SK-N-SH (cell line): ENCODE measurements around the gene ST6GALNAC3. TPM values are rescaled to one million over a fixed set of nuclear protein-coding genes. Genes with fewer than 3 reads are reported as not detected.

Source experiments
- CTCF ChIA-PET: fragments of 300-600, 350-600 bp; formaldehyde crosslinking; extraction: SDS; loops from one replicate; lab custom pipeline; 2021; lab: Yijun Ruan, JAX
- POLR2A ChIA-PET: fragments of 350-600 bp; sonication (Branson Sonifier 250); formaldehyde crosslinking; extraction: SDS; loops from one replicate; lab custom pipeline; 2020; ENCODE audit warnings: antibody characterized with exemption, inconsistent platforms; lab: Yijun Ruan, JAX
- DNase-seq: peaks from one replicate; pipeline ENCODE4 v3.0.0; 2012
- H2AFZ ChIP-seq: fragments of 200-600 bp; sonication (generic); 2 replicates; pipeline ENCODE4 v1.8.1; 2016; ENCODE audit warnings: antibody characterized with exemption, mild to moderate bottlenecking, low read depth
- H3F3A ChIP-seq: fragments of 200-600 bp; sonication (generic); replicated peaks from 2 replicates; pipeline ENCODE3; 2016; ENCODE audit warnings: antibody characterized with exemption, mild to moderate bottlenecking; ENCODE audit not compliant: insufficient read depth
- H3K27ac ChIP-seq, 2 experiments: fragments of 200-500 bp in 1 of 2; fragments of 200-600 bp in 1 of 2; sonication (Bioruptor generic) in 1 of 2; sonication (generic), shearing (Covaris generic) in 1 of 2; 2 replicates each; pipeline versions ENCODE4 v1.5.1 to v1.6.1; 2014 to 2016; ENCODE audit warnings: low read depth in 2 of 2, inconsistent platforms in 1 of 2, low read length in 1 of 2, mild to moderate bottlenecking in 1 of 2, mixed read lengths in 1 of 2
- H3K27me3 ChIP-seq: fragments of 200-600 bp; sonication (generic), shearing (Covaris generic); 2 replicates; pipeline ENCODE4 v1.6.1; 2016; ENCODE audit warnings: mixed run types; ENCODE audit not compliant: insufficient read depth
- H3K36me3 ChIP-seq, 2 experiments: fragments of 200-500 bp in 1 of 2; fragments of 200-600 bp in 1 of 2; sonication (Bioruptor generic) in 1 of 2; sonication (generic) in 1 of 2; replicated peaks in 1 of 2; 2 replicates each; pipeline versions ENCODE3 to v1.5.1; 2014 to 2016; ENCODE audit warnings: low read length in 1 of 2, mild to moderate bottlenecking in 1 of 2; ENCODE audit not compliant: insufficient read depth in 2 of 2, control insufficient read depth in 1 of 2
- H3K4me1 ChIP-seq, 2 experiments: fragments of 200-500 bp in 1 of 2; fragments of 200-600 bp in 1 of 2; sonication (Bioruptor generic) in 1 of 2; sonication (generic), shearing (Covaris generic) in 1 of 2; 2 replicates each; pipeline versions ENCODE4 v1.5.1 to v1.6.1; 2014 to 2016; ENCODE audit warnings: low read depth in 1 of 2, low read length in 1 of 2, mixed run types in 1 of 2; ENCODE audit not compliant: insufficient read depth in 2 of 2, control insufficient read depth in 1 of 2
- H3K4me2 ChIP-seq: fragments of 200-600 bp; sonication (generic), shearing (Covaris generic); 2 replicates; pipeline ENCODE4 v1.6.1; 2017; ENCODE audit warnings: mixed run types
- H3K4me3 ChIP-seq, 2 experiments: fragments of 200-500 bp in 1 of 2; fragments of 200-600 bp in 1 of 2; sonication (Bioruptor generic) in 1 of 2; sonication (generic), shearing (Covaris generic) in 1 of 2; 2 replicates each; pipeline versions ENCODE4 v1.5.1 to v1.8.1; 2014 to 2016; ENCODE audit warnings: low read depth in 2 of 2, inconsistent platforms in 1 of 2, low read length in 1 of 2, mild to moderate bottlenecking in 1 of 2, mixed read lengths in 1 of 2, moderate library complexity in 1 of 2
- H3K79me2 ChIP-seq: fragments of 200-600 bp; sonication (generic); 2 replicates; pipeline ENCODE4 v1.8.1; 2017; ENCODE audit warnings: mild to moderate bottlenecking; ENCODE audit not compliant: insufficient read depth
- H3K9ac ChIP-seq: fragments of 200-600 bp; sonication (generic); 2 replicates; pipeline ENCODE4 v1.6.1; 2017; ENCODE audit warnings: mixed run types
- H3K9me2 ChIP-seq: fragments of 200-600 bp; sonication (generic); 2 replicates; pipeline ENCODE4 v1.6.1; 2017; ENCODE audit warnings: mixed run types
- H3K9me3 ChIP-seq: fragments of 200-600 bp; sonication (generic); 2 replicates; pipeline ENCODE4 v1.6.1; 2017; ENCODE audit warnings: mixed run types, mild to moderate bottlenecking, moderate library complexity
- H4K20me1 ChIP-seq: fragments of 200-600 bp; sonication (generic); 2 replicates; pipeline ENCODE4 v1.6.1; 2017; ENCODE audit warnings: mild to moderate bottlenecking, mixed run types; ENCODE audit not compliant: insufficient read depth
- CTCF ChIP-seq: fragments of 200-600 bp; sonication (generic); IDR thresholded peaks from 2 replicates; pipeline ENCODE4 v1.6.1; 2017; ENCODE audit warnings: antibody characterized with exemption, mild to moderate bottlenecking, moderate library complexity
- EP300 ChIP-seq, 2 experiments: IDR thresholded peaks; 2 replicates each; pipeline versions ENCODE4 v1.4.0 to v1.6.1; 2012; ENCODE audit warnings: borderline replicate concordance in 1 of 2, low read depth in 1 of 2, low read length in 1 of 2
- FOSL2 ChIP-seq: IDR thresholded peaks from 2 replicates; pipeline ENCODE4 v1.4.0; 2012; ENCODE audit warnings: low read depth, mild to moderate bottlenecking, moderate library complexity, borderline replicate concordance
- FOXJ3 ChIP-seq: sonication (generic); formaldehyde crosslinking; IDR thresholded peaks from 2 replicates; pipeline ENCODE4 v1.5.1; 2020; ENCODE audit warnings: mild to moderate bottlenecking, missing genetic modification reagents
- FOXM1 ChIP-seq: IDR thresholded peaks from 2 replicates; pipeline ENCODE4 v1.4.0; 2012; ENCODE audit warnings: low read depth, mild to moderate bottlenecking
- MAX ChIP-seq: IDR thresholded peaks from 2 replicates; pipeline ENCODE4 v1.4.0; 2012; ENCODE audit warnings: low read depth
- MEF2A ChIP-seq: IDR thresholded peaks from 2 replicates; pipeline ENCODE4 v1.4.0; 2012; ENCODE audit warnings: low read depth, borderline replicate concordance
- MXI1 ChIP-seq: IDR thresholded peaks from 2 replicates; pipeline ENCODE4 v1.6.1; 2012; ENCODE audit warnings: mild to moderate bottlenecking, low read depth, low read length, improper control_type of control experiment
- NFIC ChIP-seq: IDR thresholded peaks from 2 replicates; pipeline ENCODE4 v1.4.0; 2012; ENCODE audit warnings: borderline replicate concordance
- NRF1 ChIP-seq: IDR thresholded peaks from 2 replicates; pipeline ENCODE4 v1.6.1; 2012; ENCODE audit warnings: low read depth, mild to moderate bottlenecking, low read length
- POLR2AphosphoS5 ChIP-seq: IDR thresholded peaks from 2 replicates; pipeline ENCODE4 v1.6.1; 2012; ENCODE audit warnings: low read depth, low read length
- RAD21 ChIP-seq: IDR thresholded peaks from 2 replicates; pipeline ENCODE4 v1.6.1; 2012; ENCODE audit warnings: mild to moderate bottlenecking, low read length
- RCOR1 ChIP-seq: fragments of 150-350 bp; IDR thresholded peaks from 2 replicates; pipeline ENCODE4 v1.6.1; 2017; ENCODE audit warnings: antibody characterized with exemption, low read length
- RFX5 ChIP-seq: IDR thresholded peaks from 2 replicates; pipeline ENCODE4 v1.6.1; 2012; ENCODE audit warnings: mild to moderate bottlenecking, improper control_type of control experiment, low read length
- RXRA ChIP-seq: IDR thresholded peaks from 2 replicates; pipeline ENCODE4 v1.4.0; 2012; ENCODE audit warnings: low read depth, mild to moderate bottlenecking, borderline replicate concordance
- SMC3 ChIP-seq: IDR thresholded peaks from 2 replicates; pipeline ENCODE4 v1.6.1; 2012; ENCODE audit warnings: low read depth, low read length, improper control_type of control experiment
- TAF1 ChIP-seq: IDR thresholded peaks from 2 replicates; pipeline ENCODE4 v1.6.1; 2012; ENCODE audit warnings: low read depth, mild to moderate bottlenecking, low read length, moderate library complexity, borderline replicate concordance
- USF2 ChIP-seq: fragments of 150-350 bp; IDR thresholded peaks from 2 replicates; pipeline ENCODE4 v1.6.1; 2017; ENCODE audit warnings: antibody characterized with exemption, low read length, low read depth, borderline replicate concordance
- WGBS: methylation state at CpG from one replicate; pipeline ENCODE4 v1.1.6; 2017; ENCODE audit warnings: low lambda C conversion rate; 5-methylcytosine and 5-hydroxymethylcytosine counted together
- polyA plus RNA-seq, 3 experiments: library from polyadenylated mRNA; depleted of rRNA; stranded (reverse); fragments of >200 nt; gene quantifications; 2 replicates each; pipeline ENCODE4 v1.2.3, GENCODE V29; 2012
- TF ChIP-seq, protein P1 (sequence below): IDR thresholded peaks from 2 replicates; pipeline ENCODE4 v1.4.0; 2012; ENCODE audit warnings: low read depth, borderline replicate concordance
- TF ChIP-seq, protein P2 (sequence below): IDR thresholded peaks from 2 replicates; pipeline ENCODE4 v1.4.0; 2012; ENCODE audit warnings: low read depth, borderline replicate concordance

The ST6GALNAC3 gene
- polyA plus RNA-seq, 1 of the 3 experiments (the other 2 are of a cell fraction): 8.1 TPM

- TF ChIP-seq USF2 (no peak), MXI1 (no peak), NFIC (no peak)
Observed at GRCh38 chr1:76473591-76473990, 399.0 kb downstream of the ST6GALNAC3 start (continued).

- Histone ChIP-seq H3K9me3 (no peaks in the 10 kb centered on the region), H3K4me2 (no peak overlapping the region), H3F3A (peaks cover 18% of the 10 kb centered on the region), H3K27ac (no peak overlapping the region), H3K9me2 (no peaks in the 10 kb centered on the region), H3K79me2 (no peaks in the 10 kb centered on the region), H3K4me3 (no peak overlapping the region), H3K27me3 (no peaks in the 10 kb centered on the region), H3K36me3 (no peaks in the 10 kb centered on the region), H3K9ac (no peak overlapping the region), H2AFZ (no peak overlapping the region), H4K20me1 (no peaks in the 10 kb centered on the region), H3K4me1 (peaks cover 0 to 17% of the 10 kb centered on the region in 2 experiments; a peak in 1 of 4 replicates)
- no peak for DNase-seq
- CTCF ChIA-PET: no interaction called here
- 88% methylated on average over 4 of the region's 4 CpGs for WGBS
- TF ChIP-seq, protein P1, sequence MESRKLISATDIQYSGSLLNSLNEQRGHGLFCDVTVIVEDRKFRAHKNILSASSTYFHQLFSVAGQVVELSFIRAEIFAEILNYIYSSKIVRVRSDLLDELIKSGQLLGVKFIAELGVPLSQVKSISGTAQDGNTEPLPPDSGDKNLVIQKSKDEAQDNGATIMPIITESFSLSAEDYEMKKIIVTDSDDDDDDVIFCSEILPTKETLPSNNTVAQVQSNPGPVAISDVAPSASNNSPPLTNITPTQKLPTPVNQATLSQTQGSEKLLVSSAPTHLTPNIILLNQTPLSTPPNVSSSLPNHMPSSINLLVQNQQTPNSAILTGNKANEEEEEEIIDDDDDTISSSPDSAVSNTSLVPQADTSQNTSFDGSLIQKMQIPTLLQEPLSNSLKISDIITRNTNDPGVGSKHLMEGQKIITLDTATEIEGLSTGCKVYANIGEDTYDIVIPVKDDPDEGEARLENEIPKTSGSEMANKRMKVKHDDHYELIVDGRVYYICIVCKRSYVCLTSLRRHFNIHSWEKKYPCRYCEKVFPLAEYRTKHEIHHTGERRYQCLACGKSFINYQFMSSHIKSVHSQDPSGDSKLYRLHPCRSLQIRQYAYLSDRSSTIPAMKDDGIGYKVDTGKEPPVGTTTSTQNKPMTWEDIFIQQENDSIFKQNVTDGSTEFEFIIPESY: no peak
- TF ChIP-seq FOXM1 (no peak), FOSL2 (no peak), USF2 (no peak), NFIC (no peak), RXRA (no peak), NRF1 (no peak), EP300 (IDR thresholded peaks at IDR 0.05; ENCODE audit: borderline replicate concordance in 1 of 2, low read depth in 1 of 2, low read length in 1 of 2) (no peak), MXI1 (no peak), POLR2AphosphoS5 (no peak), FOXJ3 (CRISPR knock-in tag) (no peak), CTCF (no peak), MEF2A (no peak), MAX (no peak), RCOR1 (no peak), RAD21 (no peak), TAF1 (no peak), SMC3 (no peak), RFX5 (no peak)
- TF ChIP-seq, protein P2, sequence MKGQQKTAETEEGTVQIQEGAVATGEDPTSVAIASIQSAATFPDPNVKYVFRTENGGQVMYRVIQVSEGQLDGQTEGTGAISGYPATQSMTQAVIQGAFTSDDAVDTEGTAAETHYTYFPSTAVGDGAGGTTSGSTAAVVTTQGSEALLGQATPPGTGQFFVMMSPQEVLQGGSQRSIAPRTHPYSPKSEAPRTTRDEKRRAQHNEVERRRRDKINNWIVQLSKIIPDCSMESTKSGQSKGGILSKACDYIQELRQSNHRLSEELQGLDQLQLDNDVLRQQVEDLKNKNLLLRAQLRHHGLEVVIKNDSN: no peak
- POLR2A ChIA-PET: no interaction called here
Observed at GRCh38 chr1:76474922-76475321, 400.4 kb downstream of the ST6GALNAC3 start.
